Breast epithelium (tissue), 4 donors: ENCODE results near the gene PTOV1. TPM values are rescaled to one million over a fixed set of nuclear protein-coding genes. Genes with fewer than 3 reads are reported as not detected.
"Not testable (repeated sequence)": the region's sequence is repeated elsewhere in the genome, so short reads cannot be mapped to it uniquely, and the experiment has no call there.

Experiments used
- DNase-seq, 2 donors: peaks; one replicate each; pipeline ENCODE4 v3.0.0-alpha.2; 2019; ENCODE audit warnings: low spot score in 2 of 2
- H3K27ac ChIP-seq, 2 donors: fragments of 200-600 bp; sonication (generic) in 1 of 2; one replicate each; pipeline ENCODE4 v1.5.1; 2016 to 2019; ENCODE audit warnings: mild to moderate bottlenecking in 1 of 2
- H3K27me3 ChIP-seq, 2 donors: fragments of 200-600 bp; sonication (generic) in 1 of 2; one replicate each; pipeline versions ENCODE4 v1.5.1 to v1.6.0; 2017 to 2019; ENCODE audit warnings: control low read depth in 1 of 2, mild to moderate bottlenecking in 1 of 2
- H3K36me3 ChIP-seq: fragments of 200-600 bp; one replicate; pipeline ENCODE4 v1.5.1; 2019
- H3K4me1 ChIP-seq, 2 donors: fragments of 200-600 bp; sonication (generic); one replicate each; pipeline ENCODE4 v1.5.1; 2016 to 2019; ENCODE audit warnings: control low read depth in 1 of 2
- H3K4me3 ChIP-seq, 3 donors: fragments of 200-600 bp; sonication (generic); 1 replicate in 2 of 3; 2 replicates in 1 of 3; pipeline ENCODE4 v1.5.1; 2016 to 2019; ENCODE audit warnings: mild to moderate bottlenecking in 3 of 3, moderate library complexity in 2 of 3
- H3K9me3 ChIP-seq, 2 donors: fragments of 200-600 bp; sonication (generic) in 1 of 2; one replicate each; pipeline ENCODE4 v1.5.1; 2016 to 2019; ENCODE audit warnings: control low read depth in 1 of 2
- CTCF ChIP-seq, 3 donors: fragments of 450-650 bp; IDR thresholded peaks; one replicate each; pipeline ENCODE4 v1.5.1; 2016 to 2017; ENCODE audit warnings: antibody characterized with exemption in 3 of 3, mild to moderate bottlenecking in 3 of 3, moderate library complexity in 3 of 3
- POLR2A ChIP-seq: fragments of 450-650 bp; IDR thresholded peaks from one replicate; pipeline ENCODE4 v1.6.1; 2016; ENCODE audit warnings: antibody characterized with exemption, mild to moderate bottlenecking, moderate library complexity
- POLR2AphosphoS5 ChIP-seq, 3 donors: sonication (generic); formaldehyde crosslinking; IDR thresholded peaks; one replicate each; pipeline ENCODE4 v1.6.1; 2017; ENCODE audit warnings: antibody characterized with exemption in 3 of 3
- intact Hi-C: fragments of 100-400 bp; cut with DNase I; formaldehyde crosslinking; loops from one replicate; pipeline ENCODE4 v1.15.1; 2023; ENCODE audit warnings: low total_unique reads
- total RNA-seq, 3 donors: library from RNA; depleted of rRNA; stranded (reverse); fragments of >200 nt; gene quantifications; one replicate each; pipeline ENCODE4 v1.1.0, GENCODE V29; 2016

The PTOV1 gene
- total RNA-seq, 3 donors from 2014 or later, result 45.1 to 95.0 (median 90.3) TPM

- Histone ChIP-seq H3K9me3 (no peaks in the 10 kb centered on the region), H3K4me1 (no peaks in the 10 kb centered on the region), H3K4me3 (peak within 1 kb of the TSS; percentile 72 to 86 (median 83)), H3K36me3 (no peaks in the 10 kb centered on the region), H3K27ac (peak within 1 kb of the TSS; percentile 91 to 99), H3K27me3 (no peaks in the 10 kb centered on the region)
- intact Hi-C loops, result no loop called here
- DNase-seq, result peak; percentile 75 to 80
- TF ChIP-seq POLR2AphosphoS5 (IDR thresholded peaks at IDR 0.05) (peak; percentile 60 to 83 (median 71)), POLR2A (peak; percentile 54), CTCF (IDR thresholded peaks at IDR 0.05) (peak in 2 of 3 donors; percentile 59 to 83)
These were observed 32.9 kb upstream of the PTOV1 start, which contains the start of gene MED25 for GRCh38 chr19:49817964-49818648. Gene MED25, plus strand, starts transcription at chr19:49818289. Its CDS starts 53 bp downstream, at chr19:49818342.

GRCh38 chr19:49818649-49819370 lies 32.1 kb upstream of the PTOV1 start:
- Histone ChIP-seq H3K27ac (peak overlapping the region; percentile 91 to 99), H3K27me3 (no peaks in the 10 kb centered on the region), H3K4me1 (no peaks in the 10 kb centered on the region), H3K9me3 (no peaks in the 10 kb centered on the region), H3K4me3 (peak overlapping the region; percentile 72 to 86 (median 83)), H3K36me3 (no peaks in the 10 kb centered on the region)
- no peak for DNase-seq
- TF ChIP-seq CTCF (IDR thresholded peaks at IDR 0.05), result no peak
- no peak for TF ChIP-seq POLR2AphosphoS5 (IDR thresholded peaks at IDR 0.05)
- TF ChIP-seq POLR2A, result no peak
- intact Hi-C loops, result no loop called here

GRCh38 chr19:49819452-49820115 lies 31.4 kb upstream of the PTOV1 start:
- intact Hi-C loops, H3K9me3 ChIP-seq, H3K36me3 ChIP-seq, H3K4me1 ChIP-seq, H3K27me3 ChIP-seq, DNase-seq, H3K27ac ChIP-seq: not testable (repeated sequence)
- H3K4me3 ChIP-seq, result peak overlapping the region; percentile 72 to 86 (median 83)

- H3K9me3 ChIP-seq, result no peaks in the 10 kb centered on the region
- TF ChIP-seq CTCF (IDR thresholded peaks at IDR 0.05) (no peak), POLR2AphosphoS5 (IDR thresholded peaks at IDR 0.05) (no peak), POLR2A (no peak)
- intact Hi-C loops, result no loop called here
- no peak for DNase-seq
- H3K27ac ChIP-seq, result no peak overlapping the region
- H3K4me3 ChIP-seq, result no peak overlapping the region
- H3K36me3 ChIP-seq, result no peaks in the 10 kb centered on the region
- no peaks in the 10 kb centered on the region for H3K4me1 ChIP-seq
- H3K27me3 ChIP-seq, result no peaks in the 10 kb centered on the region
These were observed 30.8 kb upstream of the PTOV1 start for GRCh38 chr19:49820125-49820524.

GRCh38 chr19:49823472-49823871 lies 27.5 kb upstream of the PTOV1 start:
- intact Hi-C loops, result no loop called here
- TF ChIP-seq POLR2A (no peak), CTCF (IDR thresholded peaks at IDR 0.05) (no peak), POLR2AphosphoS5 (IDR thresholded peaks at IDR 0.05) (no peak)
- no peak for DNase-seq
- Histone ChIP-seq H3K4me3 (no peak overlapping the region), H3K9me3 (no peaks in the 10 kb centered on the region), H3K4me1 (no peaks in the 10 kb centered on the region), H3K27ac (no peak overlapping the region), H3K36me3 (no peaks in the 10 kb centered on the region), H3K27me3 (no peaks in the 10 kb centered on the region)
